ENCODE data around the gene HS6ST1.
"Not testable (repeated sequence)": the region's sequence is repeated elsewhere in the genome, so short reads cannot be mapped to it uniquely, and the experiment has no call there.

The HS6ST1 gene

DNA sequence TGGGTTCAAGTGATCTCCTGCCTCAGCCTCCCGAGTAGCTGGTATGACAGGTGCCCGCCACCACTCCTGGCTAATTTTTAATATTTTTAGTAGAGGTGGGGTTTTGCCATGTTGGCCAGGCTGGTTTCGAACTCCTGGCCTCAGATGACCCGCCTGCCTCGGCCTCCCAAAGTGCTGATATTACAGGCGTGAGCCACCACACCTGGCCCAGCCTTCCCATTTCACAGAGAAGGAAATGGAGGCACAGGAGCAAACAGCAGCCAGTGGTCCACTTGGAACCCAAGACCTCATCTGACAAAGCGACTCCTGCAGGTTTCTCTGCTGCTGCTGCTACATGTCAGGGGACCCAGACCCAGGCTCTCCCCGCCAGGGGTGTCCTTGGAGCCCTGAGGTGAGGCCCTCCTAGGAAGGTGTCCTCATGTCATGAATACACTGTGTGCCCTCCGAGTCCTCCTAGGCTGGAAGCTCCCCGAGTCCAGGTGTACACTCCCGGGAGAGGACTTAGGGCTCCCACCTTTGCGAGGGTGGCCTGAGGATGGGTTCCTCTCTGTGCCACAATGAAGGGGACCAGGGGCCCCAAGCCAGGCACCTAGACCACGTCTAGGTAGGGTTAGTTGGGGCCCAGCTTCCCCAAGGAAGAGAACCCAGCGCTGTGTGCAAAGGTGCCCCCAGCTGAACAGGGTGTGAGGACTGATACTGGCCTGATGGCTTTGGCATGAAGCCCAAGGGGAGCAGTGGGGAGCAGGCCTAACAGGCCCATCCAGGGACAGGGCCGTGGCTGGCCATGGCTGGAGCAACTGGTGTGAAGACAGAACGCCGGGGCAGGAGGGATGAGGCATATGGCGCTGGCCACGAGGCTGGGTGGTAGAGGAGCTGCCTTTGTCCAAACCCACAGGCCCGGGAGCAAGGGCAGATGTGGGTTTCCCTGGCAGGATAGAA, 56.1 kb downstream of the HS6ST1 start:
- TF ChIP-seq, protein P1, sequence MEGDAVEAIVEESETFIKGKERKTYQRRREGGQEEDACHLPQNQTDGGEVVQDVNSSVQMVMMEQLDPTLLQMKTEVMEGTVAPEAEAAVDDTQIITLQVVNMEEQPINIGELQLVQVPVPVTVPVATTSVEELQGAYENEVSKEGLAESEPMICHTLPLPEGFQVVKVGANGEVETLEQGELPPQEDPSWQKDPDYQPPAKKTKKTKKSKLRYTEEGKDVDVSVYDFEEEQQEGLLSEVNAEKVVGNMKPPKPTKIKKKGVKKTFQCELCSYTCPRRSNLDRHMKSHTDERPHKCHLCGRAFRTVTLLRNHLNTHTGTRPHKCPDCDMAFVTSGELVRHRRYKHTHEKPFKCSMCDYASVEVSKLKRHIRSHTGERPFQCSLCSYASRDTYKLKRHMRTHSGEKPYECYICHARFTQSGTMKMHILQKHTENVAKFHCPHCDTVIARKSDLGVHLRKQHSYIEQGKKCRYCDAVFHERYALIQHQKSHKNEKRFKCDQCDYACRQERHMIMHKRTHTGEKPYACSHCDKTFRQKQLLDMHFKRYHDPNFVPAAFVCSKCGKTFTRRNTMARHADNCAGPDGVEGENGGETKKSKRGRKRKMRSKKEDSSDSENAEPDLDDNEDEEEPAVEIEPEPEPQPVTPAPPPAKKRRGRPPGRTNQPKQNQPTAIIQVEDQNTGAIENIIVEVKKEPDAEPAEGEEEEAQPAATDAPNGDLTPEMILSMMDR (IDR thresholded peaks at IDR 0.05; ENCODE audit: insufficient read depth, low read depth, low read length, missing control alignments) = no peak
- no peak for DNase-seq (ENCODE audit: low read depth)
- no peak overlapping the region for H3K4me3 ChIP-seq (ENCODE audit: low read depth, low read length)

GRCh38 chr2:128261245-128262128, 57.2 kb downstream of the HS6ST1 start:
- H3K4me3 ChIP-seq (ENCODE audit: low read depth, low read length) = no peak overlapping the region
- TF ChIP-seq, protein P1 (IDR thresholded peaks at IDR 0.05; ENCODE audit: insufficient read depth, low read depth, low read length, missing control alignments) = no peak
- DNase-seq (ENCODE audit: low read depth) = no peak

DNA sequence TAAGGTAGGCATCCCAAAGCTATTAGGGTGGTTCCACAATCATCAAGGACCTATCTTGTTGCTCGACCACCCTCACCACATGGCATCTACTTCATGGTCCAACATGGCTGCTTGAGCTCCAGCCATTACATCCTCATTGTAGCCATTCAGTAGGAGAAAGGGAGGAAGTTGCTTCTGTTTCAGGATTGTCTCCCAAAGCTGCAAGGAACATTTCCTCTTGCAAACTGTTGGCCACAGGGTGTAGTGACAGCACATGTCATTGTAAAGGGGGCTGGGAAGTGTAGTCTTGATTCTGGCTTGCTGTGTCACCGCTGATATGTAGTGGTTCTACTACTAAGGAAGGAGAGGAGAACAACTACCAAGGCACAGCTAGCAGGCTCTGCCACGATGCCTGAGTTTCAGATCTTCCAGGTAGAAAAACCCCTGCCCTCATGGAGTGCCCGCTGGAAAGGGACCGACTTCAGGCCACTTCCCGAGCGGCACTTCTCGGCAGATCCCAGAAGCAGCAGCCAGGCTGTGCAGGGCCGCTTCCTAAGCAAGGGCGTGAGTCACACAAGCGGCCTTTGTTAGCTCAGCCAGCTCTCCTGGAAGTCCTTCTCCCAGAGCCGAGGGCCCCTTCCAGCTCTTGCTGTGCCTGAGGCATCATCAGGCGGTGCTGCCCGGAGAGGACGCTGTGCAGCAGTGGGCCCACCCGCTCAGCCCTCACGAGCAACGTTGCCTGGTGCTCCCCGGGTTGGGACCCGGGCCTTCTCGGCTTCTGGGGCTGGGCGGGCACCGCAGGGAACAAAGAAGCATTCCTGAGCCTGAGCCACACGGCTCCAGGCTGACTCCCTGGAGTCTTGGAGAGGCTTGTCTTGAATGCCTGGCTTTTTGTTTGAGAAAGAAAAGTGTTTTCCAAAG, 58.2 kb downstream of the HS6ST1 start:
- H3K4me3 ChIP-seq (ENCODE audit: low read depth, low read length) = no peak overlapping the region
- DNase-seq (ENCODE audit: low read depth) = no peak
- TF ChIP-seq, protein P1 (IDR thresholded peaks at IDR 0.05; ENCODE audit: insufficient read depth, low read depth, low read length, missing control alignments) = no peak

DNA sequence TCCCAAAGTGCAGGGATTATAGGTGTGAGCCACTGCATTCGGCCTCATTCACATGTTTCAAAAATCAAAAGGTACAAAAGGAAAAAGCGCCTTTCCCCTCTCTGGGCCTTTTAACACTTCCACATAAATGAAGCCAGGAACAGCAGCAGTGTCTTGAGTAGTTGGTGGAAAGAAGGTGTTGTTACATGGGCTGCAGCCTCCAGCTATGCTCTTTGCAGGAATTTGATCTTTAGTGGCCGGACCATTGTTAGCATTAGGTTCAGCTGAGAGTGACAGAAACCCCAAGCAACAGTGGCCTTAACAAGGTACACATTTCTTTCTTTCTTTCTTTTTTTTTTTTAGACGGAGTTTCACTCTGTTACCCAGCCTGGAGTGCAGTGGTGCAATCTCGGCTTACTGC, 59.1 kb downstream of the HS6ST1 start:
- no peak overlapping the region for H3K4me3 ChIP-seq (ENCODE audit: low read depth, low read length)
- no peak for DNase-seq (ENCODE audit: low read depth)
- TF ChIP-seq, protein P1 (IDR thresholded peaks at IDR 0.05; ENCODE audit: insufficient read depth, low read depth, low read length, missing control alignments) = no peak

GRCh38 chr2:128258218-128258617, 60.5 kb downstream of the HS6ST1 start:
- DNase-seq (ENCODE audit: low read depth) = no peak
- H3K4me3 ChIP-seq (ENCODE audit: low read depth, low read length) = no peak overlapping the region
- TF ChIP-seq, protein P1 (IDR thresholded peaks at IDR 0.05; ENCODE audit: insufficient read depth, low read depth, low read length, missing control alignments) = no peak

DNA sequence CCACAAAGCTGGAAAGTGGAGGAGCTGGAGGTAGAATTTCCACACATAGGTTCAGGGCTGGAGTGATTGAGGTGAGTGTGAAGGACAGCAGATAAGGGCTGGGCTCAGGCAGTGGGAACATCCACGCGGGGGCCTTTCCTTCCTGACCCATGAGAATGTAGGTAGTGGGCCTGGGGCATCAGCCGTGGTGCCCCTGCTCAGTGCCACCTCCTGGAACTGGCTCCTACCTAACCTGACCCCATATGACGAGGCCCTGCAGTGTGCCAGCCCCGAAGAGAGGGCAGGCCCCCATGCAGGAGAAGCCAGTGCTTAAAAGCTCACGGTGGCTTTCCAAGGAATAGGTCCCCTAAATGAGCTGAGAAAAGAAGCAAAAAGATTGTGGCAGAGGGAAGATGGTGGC, 66.2 kb downstream of the HS6ST1 start:
- no peak for DNase-seq (ENCODE audit: low read depth)
- TF ChIP-seq, protein P1 (IDR thresholded peaks at IDR 0.05; ENCODE audit: insufficient read depth, low read depth, low read length, missing control alignments) = no peak
- no peak overlapping the region for H3K4me3 ChIP-seq (ENCODE audit: low read depth, low read length)

DNA sequence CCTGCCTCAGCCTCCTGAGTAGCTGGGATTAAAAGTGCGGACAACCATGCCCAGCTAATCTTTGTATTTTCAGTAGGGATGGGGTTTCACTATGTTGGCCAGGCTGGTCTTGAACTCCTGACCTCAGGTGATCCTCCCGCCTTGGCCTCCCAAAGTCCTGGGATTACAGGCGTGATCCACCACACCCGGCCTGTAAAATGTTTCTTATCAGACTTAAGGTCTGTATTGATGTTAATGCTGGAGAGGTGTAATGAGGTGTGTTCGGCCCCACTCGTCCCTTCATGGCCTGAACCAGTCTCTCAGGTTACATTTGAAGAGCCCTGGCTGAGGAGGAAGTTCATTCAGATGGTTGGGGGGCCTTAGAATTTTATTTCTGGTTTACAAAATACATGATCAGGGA, 66.6 kb downstream of the HS6ST1 start:
- not testable (repeated sequence) for H3K4me3 ChIP-seq (ENCODE audit: low read depth, low read length); DNase-seq (ENCODE audit: low read depth)
